GM12892 (cell line): ENCODE results near the gene TENM3.

ENCODE experiments used
- DNase-seq: peaks from one replicate; pipeline ENCODE4 v3.0.0; 2011; ENCODE audit not compliant: insufficient read length
- FAIRE-seq: peaks from 2 replicates; lab custom pipeline; 2011; peaks lifted over from hg19 to GRCh38; lab: Jason Lieb, UNC
- POLR2A ChIP-seq: IDR thresholded peaks from 2 replicates; pipeline ENCODE4 v1.6.1; 2011; ENCODE audit warnings: low read depth, low read length, control low read depth
- POLR2AphosphoS5 ChIP-seq: IDR thresholded peaks from 2 replicates; pipeline ENCODE4 v1.6.1; 2011; ENCODE audit warnings: low read depth, low read length, control low read depth
- TAF1 ChIP-seq: IDR thresholded peaks from 2 replicates; pipeline ENCODE4 v1.6.1; 2011; ENCODE audit warnings: low read depth, mild to moderate bottlenecking, control low read depth, low read length, borderline replicate concordance

The TENM3 gene

GRCh38 chr4:182328505-182328904 is 85.3 kb downstream of the TENM3 start:
- no peak for FAIRE-seq
- no peak for DNase-seq
- TF ChIP-seq POLR2A (no peak), POLR2AphosphoS5 (no peak), TAF1 (no peak)

GRCh38 chr4:182337366-182337765 is 94.2 kb downstream of the TENM3 start:
- no peak for TF ChIP-seq TAF1
- FAIRE-seq, result no peak
- no peak for DNase-seq

- DNase-seq, result no peak
- TF ChIP-seq POLR2AphosphoS5 (no peak), POLR2A (no peak), TAF1 (no peak)
- FAIRE-seq, result no peak
Measured at GRCh38 chr4:182338063-182338462, 94.9 kb downstream of the TENM3 start.

- FAIRE-seq (no peak), DNase-seq (no peak)
- TF ChIP-seq POLR2A, result no peak
- no peak for TF ChIP-seq POLR2AphosphoS5
- TF ChIP-seq TAF1, result no peak
Measured at GRCh38 chr4:182338746-182339145, 95.5 kb downstream of the TENM3 start.

GRCh38 chr4:182339221-182339641 is 96.0 kb downstream of the TENM3 start:
- TF ChIP-seq POLR2AphosphoS5, result no peak
- TF ChIP-seq POLR2A, result no peak
- no peak for TF ChIP-seq TAF1
- FAIRE-seq (no peak), DNase-seq (no peak)

GRCh38 chr4:182343453-182343852 is 100.3 kb downstream of the TENM3 start:
- DNase-seq (no peak), FAIRE-seq (no peak)
- TF ChIP-seq POLR2A, result no peak

- no peak for DNase-seq
- no peak for FAIRE-seq
- no peak for TF ChIP-seq TAF1
- TF ChIP-seq POLR2AphosphoS5, result no peak
- no peak for TF ChIP-seq POLR2A
Measured at GRCh38 chr4:182344968-182345367, 101.8 kb downstream of the TENM3 start.

- FAIRE-seq (no peak), DNase-seq (no peak)
- TF ChIP-seq TAF1 (no peak), POLR2AphosphoS5 (no peak), POLR2A (no peak)
Measured at GRCh38 chr4:182346250-182346649, 103.0 kb downstream of the TENM3 start.

- FAIRE-seq (no peak), DNase-seq (no peak)
- TF ChIP-seq POLR2A, result no peak
- no peak for TF ChIP-seq POLR2AphosphoS5
- no peak for TF ChIP-seq TAF1
Measured at GRCh38 chr4:182346675-182347375, 103.6 kb downstream of the TENM3 start.

- no peak for TF ChIP-seq POLR2A
- no peak for TF ChIP-seq TAF1
- TF ChIP-seq POLR2AphosphoS5, result no peak
- FAIRE-seq (no peak), DNase-seq (no peak)
Measured at GRCh38 chr4:182348779-182349326, 105.7 kb downstream of the TENM3 start.

- no peak for DNase-seq
- FAIRE-seq, result no peak
- TF ChIP-seq POLR2A (no peak), TAF1 (no peak), POLR2AphosphoS5 (no peak)
Measured at GRCh38 chr4:182350041-182350440, 106.8 kb downstream of the TENM3 start.

- TF ChIP-seq TAF1 (no peak), POLR2AphosphoS5 (no peak), POLR2A (no peak)
- no peak for FAIRE-seq
- DNase-seq, result no peak
Measured at GRCh38 chr4:182351485-182351884, 108.3 kb downstream of the TENM3 start.

GRCh38 chr4:182354106-182354505 is 110.9 kb downstream of the TENM3 start:
- TF ChIP-seq POLR2A (no peak), TAF1 (no peak), POLR2AphosphoS5 (no peak)
- FAIRE-seq (no peak), DNase-seq (no peak)
